GM12873 (cell line): ENCODE data around the gene UTP18.

Experiments
- TF ChIP-seq, protein P1 (sequence below): IDR thresholded peaks from 2 replicates; pipeline ENCODE4 v1.5.1; 2012; ENCODE audit warnings: low read depth, mild to moderate bottlenecking, moderate library complexity, low read length, control low read depth; ENCODE audit not compliant: insufficient read depth; ENCODE audit errors: missing control alignments

UTP18 gene

GRCh38 chr17:51230306-51230705 is 30.0 kb upstream of the UTP18 start:
- TF ChIP-seq, protein P1, sequence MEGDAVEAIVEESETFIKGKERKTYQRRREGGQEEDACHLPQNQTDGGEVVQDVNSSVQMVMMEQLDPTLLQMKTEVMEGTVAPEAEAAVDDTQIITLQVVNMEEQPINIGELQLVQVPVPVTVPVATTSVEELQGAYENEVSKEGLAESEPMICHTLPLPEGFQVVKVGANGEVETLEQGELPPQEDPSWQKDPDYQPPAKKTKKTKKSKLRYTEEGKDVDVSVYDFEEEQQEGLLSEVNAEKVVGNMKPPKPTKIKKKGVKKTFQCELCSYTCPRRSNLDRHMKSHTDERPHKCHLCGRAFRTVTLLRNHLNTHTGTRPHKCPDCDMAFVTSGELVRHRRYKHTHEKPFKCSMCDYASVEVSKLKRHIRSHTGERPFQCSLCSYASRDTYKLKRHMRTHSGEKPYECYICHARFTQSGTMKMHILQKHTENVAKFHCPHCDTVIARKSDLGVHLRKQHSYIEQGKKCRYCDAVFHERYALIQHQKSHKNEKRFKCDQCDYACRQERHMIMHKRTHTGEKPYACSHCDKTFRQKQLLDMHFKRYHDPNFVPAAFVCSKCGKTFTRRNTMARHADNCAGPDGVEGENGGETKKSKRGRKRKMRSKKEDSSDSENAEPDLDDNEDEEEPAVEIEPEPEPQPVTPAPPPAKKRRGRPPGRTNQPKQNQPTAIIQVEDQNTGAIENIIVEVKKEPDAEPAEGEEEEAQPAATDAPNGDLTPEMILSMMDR: no peak

- TF ChIP-seq, protein P1: no peak
Measured at GRCh38 chr17:51231999-51232398, 28.3 kb upstream of the UTP18 start.

GRCh38 chr17:51234162-51234561 is 26.2 kb upstream of the UTP18 start:
- TF ChIP-seq, protein P1: no peak

DNA sequence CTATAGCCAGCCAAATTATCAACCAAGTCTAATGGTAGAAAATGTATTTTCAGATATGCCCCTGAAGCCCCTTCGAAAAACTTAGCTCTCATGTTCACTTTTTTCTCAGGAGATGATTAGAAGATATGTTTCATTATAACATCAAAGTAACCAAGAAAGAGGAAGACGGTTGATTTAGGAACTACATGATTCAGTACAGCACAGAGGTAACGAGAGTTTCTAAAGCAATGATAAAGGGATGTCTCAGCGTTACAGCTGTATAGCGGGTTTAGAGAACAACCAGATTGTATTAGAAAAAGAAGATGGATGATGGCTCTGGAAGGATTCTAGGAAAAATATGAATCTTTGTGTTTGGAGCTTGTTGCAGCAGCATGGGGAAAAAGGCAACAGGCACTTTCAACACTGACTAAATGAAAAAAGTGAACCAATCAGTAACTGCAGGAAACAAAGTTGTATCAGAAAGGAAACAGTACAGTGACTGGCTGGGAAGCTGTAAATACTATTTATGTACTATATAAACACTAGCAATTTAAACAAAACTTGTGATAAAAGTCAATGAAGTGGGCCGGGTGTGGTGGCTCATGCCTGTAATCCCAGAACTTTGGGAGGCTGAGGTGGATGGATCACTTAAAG is 22.0 kb upstream of the UTP18 start:
- TF ChIP-seq, protein P1: no peak

GRCh38 chr17:51240275-51240674 is 20.1 kb upstream of the UTP18 start:
- TF ChIP-seq, protein P1: no peak

DNA sequence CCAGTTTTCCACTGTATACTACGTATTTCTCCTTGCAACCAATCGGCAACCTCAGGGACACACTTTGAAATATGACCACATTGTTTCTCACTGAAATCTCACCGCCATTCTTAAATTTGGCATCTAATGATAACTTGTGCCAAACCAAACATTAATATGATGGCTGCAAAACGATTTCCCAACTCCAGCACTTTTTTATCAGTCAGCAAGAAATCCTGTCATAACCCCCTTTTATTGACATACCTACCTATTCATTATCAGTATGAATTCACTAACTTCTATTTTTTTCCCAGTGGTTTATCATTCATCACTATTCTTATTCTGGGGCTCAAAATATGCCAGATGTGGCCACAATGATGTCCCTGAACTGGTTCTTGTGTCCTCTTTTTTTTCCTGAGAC is 16.3 kb upstream of the UTP18 start:
- TF ChIP-seq, protein P1: no peak

DNA sequence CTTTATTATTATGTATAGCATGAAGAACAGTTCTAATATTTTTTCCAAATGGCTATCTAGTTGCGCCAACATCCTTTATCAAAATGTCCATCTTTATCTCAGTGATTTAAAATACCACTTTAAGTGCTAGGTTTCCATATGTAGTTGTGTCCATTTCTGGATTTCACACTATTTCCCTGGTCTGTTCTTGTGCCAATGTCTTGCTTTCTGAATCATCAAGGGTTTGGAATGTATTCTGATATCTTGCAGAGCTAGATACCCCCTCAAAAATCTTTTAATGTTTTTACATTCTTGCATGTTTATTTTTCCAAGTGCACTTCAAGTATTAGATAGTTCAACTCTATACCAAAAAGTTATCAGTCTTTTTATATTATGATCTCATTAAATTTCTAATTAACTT is 14.8 kb upstream of the UTP18 start:
- TF ChIP-seq, protein P1: no peak
